ENCODE measurements around the gene HIBCH. TPM values are rescaled to one million over a fixed set of nuclear protein-coding genes. Genes with fewer than 3 reads are reported as not detected.

HIBCH gene
- total RNA-seq, 1 donor from 2014 or later: 33.7 TPM

GRCh38 chr2:190213441-190214335 lies 105.9 kb downstream of the HIBCH start:
- H3K27me3 Mint-ChIP-seq (ENCODE audit: low read depth): no peaks in the 10 kb centered on the region
- no peak for DNase-seq (ENCODE audit: low read depth, low spot score)

GRCh38 chr2:190210471-190210870 lies 109.2 kb downstream of the HIBCH start:
- Mint-ChIP-seq H3K27me3 (ENCODE audit: low read depth) (no peaks in the 10 kb centered on the region), H3K9me3 (no peaks in the 10 kb centered on the region), H3K4me3 (no peak overlapping the region), H3K27ac (ENCODE audit: unreplicated experiment) (no peak overlapping the region), H3K4me1 (peaks cover 7% of the 10 kb centered on the region), H3K36me3 (ENCODE audit: low read depth) (no peaks in the 10 kb centered on the region)
- no peak for DNase-seq (ENCODE audit: low read depth, low spot score)
- no peak for TF ChIP-seq CTCF (conservative IDR thresholded peaks at IDR 0.05)

More at GRCh38 chr2:190213441-190214335, 105.9 kb downstream of the HIBCH start:
- Mint-ChIP-seq H3K9me3 (no peaks in the 10 kb centered on the region), H3K36me3 (ENCODE audit: low read depth) (no peaks in the 10 kb centered on the region), H3K27ac (ENCODE audit: unreplicated experiment) (no peak overlapping the region), H3K4me1 (peaks cover 26% of the 10 kb centered on the region), H3K4me3 (no peak overlapping the region)
- TF ChIP-seq CTCF (conservative IDR thresholded peaks at IDR 0.05): no peak

- DNase-seq (ENCODE audit: low read depth, low spot score): no peak
- H3K27me3 Mint-ChIP-seq (ENCODE audit: low read depth): no peaks in the 10 kb centered on the region
- no peaks in the 10 kb centered on the region for H3K4me1 Mint-ChIP-seq
- no peak for TF ChIP-seq CTCF (conservative IDR thresholded peaks at IDR 0.05)
- H3K27ac Mint-ChIP-seq (ENCODE audit: unreplicated experiment): no peak overlapping the region
- H3K4me3 Mint-ChIP-seq: no peak overlapping the region
- H3K9me3 Mint-ChIP-seq: no peaks in the 10 kb centered on the region
- H3K36me3 Mint-ChIP-seq (ENCODE audit: low read depth): peaks cover 2% of the 10 kb centered on the region
Measured at GRCh38 chr2:190209559-190209958, 110.1 kb downstream of the HIBCH start.

GRCh38 chr2:190207930-190208329 lies 111.7 kb downstream of the HIBCH start:
- Mint-ChIP-seq H3K4me1 (no peaks in the 10 kb centered on the region), H3K27me3 (ENCODE audit: low read depth) (no peaks in the 10 kb centered on the region), H3K36me3 (ENCODE audit: low read depth) (peaks cover 4% of the 10 kb centered on the region), H3K27ac (ENCODE audit: unreplicated experiment) (no peak overlapping the region), H3K9me3 (no peaks in the 10 kb centered on the region), H3K4me3 (no peak overlapping the region)
- no peak for TF ChIP-seq CTCF (conservative IDR thresholded peaks at IDR 0.05)
- DNase-seq (ENCODE audit: low read depth, low spot score): no peak

GRCh38 chr2:190205657-190206056 lies 114.0 kb downstream of the HIBCH start:
- Mint-ChIP-seq H3K4me1 (no peaks in the 10 kb centered on the region), H3K9me3 (no peaks in the 10 kb centered on the region), H3K36me3 (ENCODE audit: low read depth) (peaks cover 4% of the 10 kb centered on the region), H3K27ac (ENCODE audit: unreplicated experiment) (no peak overlapping the region), H3K4me3 (no peak overlapping the region), H3K27me3 (ENCODE audit: low read depth) (no peaks in the 10 kb centered on the region)
- no peak for DNase-seq (ENCODE audit: low read depth, low spot score)
- TF ChIP-seq CTCF (conservative IDR thresholded peaks at IDR 0.05): no peak

Measured in neural crest cell (in vitro differentiated cells).